ENCODE data around the gene BABAM2.

Gene BABAM2

DNA sequence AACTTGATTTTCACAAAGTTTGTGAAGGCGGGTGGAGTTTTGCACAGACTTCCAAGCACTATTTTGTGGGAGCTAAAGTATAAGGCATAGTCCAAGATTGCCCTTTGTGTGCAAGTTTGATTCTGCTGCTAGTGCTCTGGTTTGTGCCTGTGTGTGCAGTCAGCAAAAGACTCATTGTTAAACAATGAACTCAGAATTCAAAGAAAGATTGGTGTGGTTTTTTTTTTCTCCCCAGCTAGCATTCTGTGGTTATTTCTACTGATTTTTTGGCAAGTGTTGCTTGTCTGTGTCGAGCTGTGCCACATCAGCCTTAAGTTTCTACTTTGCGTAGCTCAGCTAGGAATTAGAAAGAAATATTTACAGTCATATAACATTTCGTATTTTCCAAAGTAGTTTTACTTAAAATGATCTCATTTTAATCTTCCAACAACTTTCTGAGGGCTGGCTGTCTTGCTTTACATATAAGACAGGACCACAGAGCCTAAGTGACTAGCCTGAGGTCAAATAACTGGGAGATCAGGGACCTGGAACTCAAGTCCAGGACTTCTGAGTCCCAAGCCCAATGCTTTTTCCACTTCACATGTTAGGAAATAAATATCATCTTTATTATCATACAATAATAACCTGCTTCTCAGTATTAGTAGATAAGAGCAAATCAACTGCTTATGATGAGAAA, 69.8 kb downstream of the BABAM2 start:
- Histone ChIP-seq H3K9ac (ENCODE audit: low read depth, low read length) (peak overlapping the region; percentile 49), H3K27ac (ENCODE audit: low read length) (peak overlapping the region; percentile 73)

GRCh38 chr2:27962006-27962405, 71.5 kb downstream of the BABAM2 start:
- Histone ChIP-seq H3K27me3 (ENCODE audit: insufficient read depth, low read length, poor library complexity) (no peaks in the 10 kb centered on the region), H4K20me1 (ENCODE audit: insufficient read depth, low read length) (no peaks in the 10 kb centered on the region), H3K9ac (ENCODE audit: low read depth, low read length) (no peak overlapping the region), H3K4me2 (ENCODE audit: insufficient read depth, low read length) (no peak overlapping the region), H3K4me3 (ENCODE audit: low read depth in 1 of 2, low read length in 2 of 2) (no peak overlapping the region), H3K79me2 (ENCODE audit: insufficient read depth, low read length) (peaks cover 64% of the 10 kb centered on the region), H3K9me3 (ENCODE audit: insufficient read depth, low read length, severe bottlenecking) (no peaks in the 10 kb centered on the region), H2AFZ (ENCODE audit: low read depth, low read length) (no peak overlapping the region), H3K27ac (ENCODE audit: low read length) (no peak overlapping the region; the same call in 1 of the 2 replicates), H3K4me1 (ENCODE audit: insufficient read depth, low read length) (peaks cover 81% of the 10 kb centered on the region), H3K36me3 (ENCODE audit: insufficient read depth, low read length) (peaks cover under 1% of the 10 kb centered on the region; the same call in 1 of the 2 replicates)
- TF ChIP-seq CTCF (IDR thresholded peaks at IDR 0.05; ENCODE audit: borderline replicate concordance, extremely low read depth, low read length, poor library complexity, severe bottlenecking), result no peak
- TF ChIP-seq EZH2 (IDR thresholded peaks at IDR 0.05; ENCODE audit: borderline replicate concordance, low read depth, low read length, severe bottlenecking), result no peak
- DNase-seq (no peak), ATAC-seq (ENCODE audit: insufficient read depth, low read depth) (no peak)

More for the DNA sequence above, 69.8 kb downstream of the BABAM2 start:
- ATAC-seq (ENCODE audit: insufficient read depth, low read depth), result peak; percentile 85
- Histone ChIP-seq H2AFZ (ENCODE audit: low read depth, low read length) (peak overlapping the region; percentile 23), H3K27me3 (ENCODE audit: insufficient read depth, low read length, poor library complexity) (no peaks in the 10 kb centered on the region), H3K79me2 (ENCODE audit: insufficient read depth, low read length) (peaks cover 71% of the 10 kb centered on the region), H3K36me3 (ENCODE audit: insufficient read depth, low read length) (no peaks in the 10 kb centered on the region), H3K4me1 (ENCODE audit: insufficient read depth, low read length) (peaks cover 84% of the 10 kb centered on the region), H3K4me2 (ENCODE audit: insufficient read depth, low read length) (peak overlapping the region; percentile 62), H3K9me3 (ENCODE audit: insufficient read depth, low read length, severe bottlenecking) (no peaks in the 10 kb centered on the region), H3K4me3 (ENCODE audit: low read depth in 1 of 2, low read length in 2 of 2) (peak overlapping the region in 1 of 2 experiments; percentile 31; a peak in 2 of 4 replicates), H4K20me1 (ENCODE audit: insufficient read depth, low read length) (no peaks in the 10 kb centered on the region)
- TF ChIP-seq CTCF (IDR thresholded peaks at IDR 0.05; ENCODE audit: borderline replicate concordance, extremely low read depth, low read length, poor library complexity, severe bottlenecking), result no peak
- no peak for TF ChIP-seq EZH2 (IDR thresholded peaks at IDR 0.05; ENCODE audit: borderline replicate concordance, low read depth, low read length, severe bottlenecking)
- peak; percentile 60 for DNase-seq

- H4K20me1 ChIP-seq (ENCODE audit: insufficient read depth, low read length), result no peaks in the 10 kb centered on the region
- no peak for TF ChIP-seq EZH2 (IDR thresholded peaks at IDR 0.05; ENCODE audit: borderline replicate concordance, low read depth, low read length, severe bottlenecking)
- TF ChIP-seq CTCF (IDR thresholded peaks at IDR 0.05; ENCODE audit: borderline replicate concordance, extremely low read depth, low read length, poor library complexity, severe bottlenecking), result no peak
- peaks cover 8% of the 10 kb centered on the region; the same call in 1 of the 2 replicates for H3K36me3 ChIP-seq (ENCODE audit: insufficient read depth, low read length)
- DNase-seq (no peak), ATAC-seq (ENCODE audit: insufficient read depth, low read depth) (no peak)
- H3K9ac ChIP-seq (ENCODE audit: low read depth, low read length), result no peak overlapping the region
- peaks cover 55% of the 10 kb centered on the region for H3K79me2 ChIP-seq (ENCODE audit: insufficient read depth, low read length)
- no peaks in the 10 kb centered on the region for H3K27me3 ChIP-seq (ENCODE audit: insufficient read depth, low read length, poor library complexity)
- H3K4me2 ChIP-seq (ENCODE audit: insufficient read depth, low read length), result no peak overlapping the region
- peaks cover 69% of the 10 kb centered on the region for H3K4me1 ChIP-seq (ENCODE audit: insufficient read depth, low read length)
- H3K9me3 ChIP-seq (ENCODE audit: insufficient read depth, low read length, severe bottlenecking), result peaks cover 9% of the 10 kb centered on the region
- H3K4me3 ChIP-seq (ENCODE audit: low read depth in 1 of 2, low read length in 2 of 2), result no peak overlapping the region
- H2AFZ ChIP-seq (ENCODE audit: low read depth, low read length), result no peak overlapping the region
- H3K27ac ChIP-seq (ENCODE audit: low read length), result no peak overlapping the region
These were observed 72.9 kb downstream of the BABAM2 start for GRCh38 chr2:27963472-27963871.

Data from DND-41 (cell line).